ENCODE results near the gene LDLRAD4.

DNA sequence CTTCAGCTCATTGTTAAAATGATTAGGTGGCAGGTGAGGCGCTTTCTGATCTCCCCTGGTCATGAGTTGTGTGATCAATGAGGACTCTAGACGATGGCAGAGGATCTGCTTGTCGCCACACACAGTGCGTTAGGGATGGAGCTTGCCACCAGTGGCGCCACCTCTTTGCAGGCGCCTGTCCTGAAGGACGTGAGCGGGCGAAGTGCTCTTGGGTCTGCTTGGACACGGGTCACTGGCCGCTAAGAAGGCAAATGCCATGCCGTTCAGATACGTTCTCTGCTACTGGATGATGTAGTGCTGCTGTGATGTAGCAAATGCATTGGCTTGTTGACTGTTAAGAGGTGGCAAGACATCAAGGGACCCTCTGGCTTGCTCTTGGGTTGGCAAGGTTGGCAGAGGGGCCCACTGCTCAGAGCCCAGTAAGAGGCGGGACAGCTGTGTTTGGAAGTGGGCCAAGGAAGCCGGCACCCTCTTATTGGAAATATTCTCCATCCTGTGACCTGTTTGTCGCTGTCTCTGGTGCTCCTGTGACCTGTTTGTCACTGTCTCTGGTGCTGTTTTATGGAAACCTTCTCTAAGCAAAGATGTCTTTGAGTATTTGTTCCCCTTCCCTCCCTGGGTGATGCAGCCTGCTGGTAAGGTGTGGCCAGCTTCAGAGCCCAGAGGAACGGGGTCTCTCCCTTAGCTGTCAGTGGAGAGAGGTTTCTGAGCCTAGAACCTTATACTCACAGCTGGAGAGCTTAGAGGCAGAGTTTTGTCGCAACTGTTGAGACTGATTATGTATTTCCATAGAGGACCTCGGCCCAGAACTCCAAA is 14.6 kb downstream of the LDLRAD4 start:
- TF ChIP-seq, protein P1, sequence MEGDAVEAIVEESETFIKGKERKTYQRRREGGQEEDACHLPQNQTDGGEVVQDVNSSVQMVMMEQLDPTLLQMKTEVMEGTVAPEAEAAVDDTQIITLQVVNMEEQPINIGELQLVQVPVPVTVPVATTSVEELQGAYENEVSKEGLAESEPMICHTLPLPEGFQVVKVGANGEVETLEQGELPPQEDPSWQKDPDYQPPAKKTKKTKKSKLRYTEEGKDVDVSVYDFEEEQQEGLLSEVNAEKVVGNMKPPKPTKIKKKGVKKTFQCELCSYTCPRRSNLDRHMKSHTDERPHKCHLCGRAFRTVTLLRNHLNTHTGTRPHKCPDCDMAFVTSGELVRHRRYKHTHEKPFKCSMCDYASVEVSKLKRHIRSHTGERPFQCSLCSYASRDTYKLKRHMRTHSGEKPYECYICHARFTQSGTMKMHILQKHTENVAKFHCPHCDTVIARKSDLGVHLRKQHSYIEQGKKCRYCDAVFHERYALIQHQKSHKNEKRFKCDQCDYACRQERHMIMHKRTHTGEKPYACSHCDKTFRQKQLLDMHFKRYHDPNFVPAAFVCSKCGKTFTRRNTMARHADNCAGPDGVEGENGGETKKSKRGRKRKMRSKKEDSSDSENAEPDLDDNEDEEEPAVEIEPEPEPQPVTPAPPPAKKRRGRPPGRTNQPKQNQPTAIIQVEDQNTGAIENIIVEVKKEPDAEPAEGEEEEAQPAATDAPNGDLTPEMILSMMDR (IDR thresholded peaks at IDR 0.05), result no peak
- no peak for TF ChIP-seq POLR2A (IDR thresholded peaks at IDR 0.05)
